ENCODE measurements around the gene MEFV. TPM values are rescaled to one million over a fixed set of nuclear protein-coding genes. Genes with fewer than 3 reads are reported as not detected.

MEFV gene
- total and polyA plus RNA-seq, 2 of the 13 experiments (the other 11 are each of a cell fraction or from before 2014, with no cell fraction given): 0.22 TPM; not detected in 1

- TF ChIP-seq ZNF770 (CRISPR knock-in tag; IDR thresholded peaks at IDR 0.05): peak; percentile 35; the same call in 1 of the 2 replicates
- peak; percentile 69 for TF ChIP-seq ZNF160 (CRISPR knock-in tag; IDR thresholded peaks at IDR 0.05)
- peak; percentile 94 for TF ChIP-seq ZNF234 (CRISPR knock-in tag; conservative IDR thresholded peaks at IDR 0.05)
- TF ChIP-seq AKNA (CRISPR knock-in tag; IDR thresholded peaks at IDR 0.05; ENCODE audit: borderline replicate concordance): peak; percentile 21; the same call in 1 of the 2 replicates
- TF ChIP-seq ZNF7 (CRISPR knock-in tag; IDR thresholded peaks at IDR 0.05): no peak
- TF ChIP-seq ZNF839 (CRISPR knock-in tag; IDR thresholded peaks at IDR 0.05; ENCODE audit: borderline replicate concordance): 0 out of 2 replicates have a peak, but pooled peaks have one; percentile 47
- no peak for TF ChIP-seq ZNF30 (CRISPR knock-in tag; IDR thresholded peaks at IDR 0.05)
- peak; percentile 80; the same call in 1 of the 2 replicates for TF ChIP-seq ISX (CRISPR knock-in tag; conservative IDR thresholded peaks at IDR 0.05)
- peak; percentile 90 for TF ChIP-seq YEATS2 (CRISPR knock-in tag; IDR thresholded peaks at IDR 0.05; ENCODE audit: borderline replicate concordance)
- no peak for TF ChIP-seq ZNF547 (CRISPR knock-in tag; IDR thresholded peaks at IDR 0.05)
- no peak for TF ChIP-seq ZBTB7B (CRISPR knock-in tag; IDR thresholded peaks at IDR 0.05)
- TF ChIP-seq NR1H2 (CRISPR knock-in tag; IDR thresholded peaks at IDR 0.05; ENCODE audit: borderline replicate concordance, low read depth): no peak
- peak; percentile 64; the same call in 1 of the 2 replicates for TF ChIP-seq ZSCAN29 (CRISPR knock-in tag; conservative IDR thresholded peaks at IDR 0.05)
- TF ChIP-seq ZKSCAN5 (CRISPR knock-in tag; IDR thresholded peaks at IDR 0.05): no peak
- TF ChIP-seq CHD2 (IDR thresholded peaks at IDR 0.05; ENCODE audit: low read depth, low read length): no peak
- peak; percentile 75 for TF ChIP-seq TGIF2 (CRISPR knock-in tag; IDR thresholded peaks at IDR 0.05)
- TF ChIP-seq HNRNPUL1 (IDR thresholded peaks at IDR 0.05; ENCODE audit: low read depth, low read length): no peak
- peak; percentile 22; the same call in 1 of the 2 replicates for TF ChIP-seq TBX3 (IDR thresholded peaks at IDR 0.05; ENCODE audit: borderline replicate concordance)
- TF ChIP-seq ZNF510 (CRISPR knock-in tag; IDR thresholded peaks at IDR 0.05; ENCODE audit: low read depth): peak; percentile 84; the same call in 1 of the 2 replicates
- no peak for TF ChIP-seq KDM3A (CRISPR knock-in tag; IDR thresholded peaks at IDR 0.05; ENCODE audit: low read depth)
- no peak for TF ChIP-seq SETDB1 (CRISPR knock-in tag; IDR thresholded peaks at IDR 0.05; ENCODE audit: borderline replicate concordance)
- TF ChIP-seq MTA1 (CRISPR knock-in tag; IDR thresholded peaks at IDR 0.05; ENCODE audit: borderline replicate concordance): peak; percentile 24; the same call in 1 of the 2 replicates
- TF ChIP-seq PHF8 (CRISPR knock-in tag; IDR thresholded peaks at IDR 0.05): peak; percentile 81
Observed at GRCh38 chr16:3282730-3283542, 26.5 kb upstream of the MEFV start, which contains the start of gene ZNF263 (continued).
